HG02943 (cell line): ENCODE measurements around the gene ATF6B.

Experiments used
- ATAC-seq: cut with Tn5 transposase; IDR thresholded peaks from one replicate; pipeline ENCODE4 v1.9.1; 2021; ENCODE audit warnings: mild to moderate bottlenecking, low read depth, moderate library complexity; ENCODE audit not compliant: unreplicated experiment

The ATF6B gene

GRCh38 chr6:32133786-32134185 lies 5.7 kb upstream of the ATF6B start:
- no peak for ATAC-seq

- no peak for ATAC-seq
Observed at GRCh38 chr6:32132110-32132509, 4.1 kb upstream of the ATF6B start.

GRCh38 chr6:32131439-32131948 lies 3.4 kb upstream of the ATF6B start:
- no peak for ATAC-seq

- ATAC-seq: no peak
Observed at GRCh38 chr6:32129297-32130088, 1.4 kb upstream of the ATF6B start.

- no peak for ATAC-seq
Observed at GRCh38 chr6:32128751-32129296, 778 bp upstream of the ATF6B start.

- ATAC-seq: no peak
Observed at GRCh38 chr6:32127409-32127716, 683 bp downstream of the ATF6B start.

- no peak for ATAC-seq
Observed at GRCh38 chr6:32126880-32127279, 1.2 kb downstream of the ATF6B start.

- ATAC-seq: no peak
Observed at GRCh38 chr6:32123681-32124080, 4.4 kb downstream of the ATF6B start.

- no peak for ATAC-seq
Observed at GRCh38 chr6:32120573-32121059, 7.4 kb downstream of the ATF6B start.

- no peak for ATAC-seq
Observed at GRCh38 chr6:32118782-32119628, 9.0 kb downstream of the ATF6B start.

- no peak for ATAC-seq
Observed at GRCh38 chr6:32117461-32117860, 10.6 kb downstream of the ATF6B start.

GRCh38 chr6:32116674-32117073 lies 11.4 kb downstream of the ATF6B start:
- ATAC-seq: no peak

GRCh38 chr6:32115623-32116022 lies 12.4 kb downstream of the ATF6B start:
- no peak for ATAC-seq

- ATAC-seq: no peak
Observed at GRCh38 chr6:32114796-32115195, 13.2 kb downstream of the ATF6B start.

- no peak for ATAC-seq
Observed at GRCh38 chr6:32113386-32114352, 14.4 kb downstream of the ATF6B start.

GRCh38 chr6:32112431-32112980 lies 15.5 kb downstream of the ATF6B start:
- no peak for ATAC-seq

GRCh38 chr6:32111424-32112066 lies 16.5 kb downstream of the ATF6B start:
- no peak for ATAC-seq

- no peak for ATAC-seq
Observed at GRCh38 chr6:32110632-32111031, 17.4 kb downstream of the ATF6B start.

GRCh38 chr6:32109765-32110160 lies 18.3 kb downstream of the ATF6B start:
- no peak for ATAC-seq
